SIG-M5 treated with dmso at 0.1 percent for 504 hours (cell line): ENCODE results near the gene WDR5B.

Source experiments
- DNase-seq: peaks from one replicate; lab custom pipeline; 2025; ENCODE audit not compliant: unreplicated experiment; lab: John Stamatoyannopoulos, UW

The WDR5B gene

GRCh38 chr3:122409446-122409845, 6.4 kb downstream of the WDR5B start:
- no peak for DNase-seq

- DNase-seq, result no peak
These were observed 7.9 kb downstream of the WDR5B start for GRCh38 chr3:122407946-122408345.

- peak; percentile 9 for DNase-seq
These were observed 9.7 kb downstream of the WDR5B start for GRCh38 chr3:122406198-122406597.

- DNase-seq, result no peak
These were observed 10.8 kb downstream of the WDR5B start for GRCh38 chr3:122405015-122405414.

GRCh38 chr3:122403489-122403888, 12.4 kb downstream of the WDR5B start:
- no peak for DNase-seq

GRCh38 chr3:122398920-122399319, 16.9 kb downstream of the WDR5B start:
- DNase-seq, result no peak

GRCh38 chr3:122397201-122397600, 18.7 kb downstream of the WDR5B start:
- no peak for DNase-seq

GRCh38 chr3:122396511-122396910, 19.4 kb downstream of the WDR5B start:
- no peak for DNase-seq

- DNase-seq, result no peak
These were observed 20.3 kb downstream of the WDR5B start for GRCh38 chr3:122395582-122395981.

GRCh38 chr3:122394173-122394572, 21.7 kb downstream of the WDR5B start:
- no peak for DNase-seq

GRCh38 chr3:122392868-122393844, 22.7 kb downstream of the WDR5B start:
- DNase-seq, result peak; percentile 73

- no peak for DNase-seq
These were observed 24.0 kb downstream of the WDR5B start for GRCh38 chr3:122391681-122392446.

GRCh38 chr3:122390665-122391064, 25.2 kb downstream of the WDR5B start:
- no peak for DNase-seq

GRCh38 chr3:122389892-122390291, 26.0 kb downstream of the WDR5B start:
- DNase-seq, result no peak

GRCh38 chr3:122389197-122389596, 26.7 kb downstream of the WDR5B start:
- DNase-seq, result no peak

- DNase-seq, result no peak
These were observed 28.2 kb downstream of the WDR5B start for GRCh38 chr3:122387709-122388108.

- DNase-seq, result peak; percentile 92
These were observed 31.8 kb downstream of the WDR5B start, which contains the start of gene FAM162A for GRCh38 chr3:122383771-122384697. Gene FAM162A, plus strand, starts transcription at chr3:122384182. Its CDS starts 84 bp downstream, at chr3:122384266.

- peak; percentile 93 for DNase-seq
These were observed 32.8 kb downstream of the WDR5B start, which contains the start of gene MIX23 for GRCh38 chr3:122382888-122383666. Gene MIX23, minus strand, starts transcription at chr3:122383231. Its CDS starts 7 bp downstream, at chr3:122383224.

GRCh38 chr3:122377975-122378374, 37.9 kb downstream of the WDR5B start:
- DNase-seq, result no peak

- no peak for DNase-seq
These were observed 41.8 kb downstream of the WDR5B start for GRCh38 chr3:122374034-122374433.
